AG04449 (cell line): ENCODE results near the gene USP15.
A peak's percentile ranks its signal among the peaks of the same experiment; 100 is the strongest.
"Not testable (repeated sequence)": the region's sequence is repeated elsewhere in the genome, so short reads cannot be mapped to it uniquely, and the experiment has no call there.

ENCODE experiments used
- CTCF ChIA-PET: fragments of 350-600 bp; formaldehyde crosslinking; extraction: SDS; loops from one replicate; lab custom pipeline; 2021; ENCODE audit warnings: antibody characterized with exemption; lab: Yijun Ruan, JAX
- POLR2A ChIA-PET: fragments of 400-600, 350-600 bp; formaldehyde crosslinking; extraction: SDS; loops from one replicate; lab custom pipeline; 2020; ENCODE audit warnings: antibody characterized with exemption, inconsistent platforms; lab: Yijun Ruan, JAX
- DNase-seq: peaks from one replicate; pipeline ENCODE4 v3.0.0-alpha.2; 2010; ENCODE audit warnings: low read depth, low spot score
- H3K4me3 ChIP-seq: 2 replicates; pipeline ENCODE4 v1.5.1; 2011; ENCODE audit warnings: low read depth, mild to moderate bottlenecking, control low read depth, low read length
- CTCF ChIP-seq: IDR thresholded peaks from one replicate; pipeline ENCODE4 v1.5.1; 2011; ENCODE audit warnings: mild to moderate bottlenecking, moderate library complexity, low read length, control low read depth, inconsistent platforms; ENCODE audit not compliant: insufficient read depth; ENCODE audit errors: missing control alignments

The USP15 gene

DNA sequence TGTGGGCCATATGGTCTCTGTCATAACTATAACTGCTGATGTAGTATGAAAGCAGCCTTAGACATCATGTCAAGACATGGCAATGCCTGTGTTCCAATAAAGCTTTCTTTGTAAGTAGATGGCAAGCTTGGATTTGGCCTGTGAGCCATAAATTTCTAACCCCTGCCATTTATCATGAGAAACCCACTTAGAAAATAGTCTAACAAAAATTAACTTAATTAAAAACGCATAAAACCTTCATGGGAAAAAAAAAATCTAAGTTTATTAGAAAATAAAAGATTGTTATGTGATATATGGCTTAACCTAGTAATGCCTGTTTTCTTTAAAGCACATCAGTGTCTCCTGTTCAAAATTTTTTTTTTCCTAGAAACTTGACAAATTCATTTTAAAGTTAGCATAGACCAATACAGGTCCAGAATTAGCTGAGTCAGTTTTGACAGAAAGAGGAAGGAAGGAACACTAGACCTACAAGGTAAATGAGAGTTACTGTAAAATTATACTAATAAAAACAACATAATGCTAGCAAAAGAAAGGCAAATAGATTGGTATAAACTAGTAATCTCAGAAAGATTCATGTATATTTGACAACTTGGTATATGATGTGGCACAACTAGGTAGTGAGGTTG lies 68.2 kb downstream of the USP15 start:
- no peak overlapping the region for H3K4me3 ChIP-seq
- no peak for DNase-seq
- TF ChIP-seq CTCF: no peak
- POLR2A ChIA-PET: no interaction called here
- CTCF ChIA-PET: interaction anchor here (0.9 kb wide), 1 partner anchor 28 kb away, joined by 3 read pairs; no protein-coding TSS in a partner anchor

GRCh38 chr12:62331306-62331705 lies 71.1 kb downstream of the USP15 start:
- DNase-seq: no peak
- ChIA-PET POLR2A (no interaction called here), CTCF (no interaction called here)
- no peak overlapping the region for H3K4me3 ChIP-seq
- TF ChIP-seq CTCF: no peak

GRCh38 chr12:62332598-62332997 lies 72.4 kb downstream of the USP15 start:
- H3K4me3 ChIP-seq: no peak overlapping the region
- ChIA-PET POLR2A (no interaction called here), CTCF (interaction anchor here (0.7 kb wide), 1 partner anchor 106 kb away, joined by 3 read pairs; no protein-coding TSS in a partner anchor)
- TF ChIP-seq CTCF: no peak
- peak; percentile 33 for DNase-seq

- DNase-seq: no peak
- no peak for TF ChIP-seq CTCF
- ChIA-PET CTCF (no interaction called here), POLR2A (no interaction called here)
- H3K4me3 ChIP-seq: no peak overlapping the region
Measured at GRCh38 chr12:62335057-62335456, 74.9 kb downstream of the USP15 start.

DNA sequence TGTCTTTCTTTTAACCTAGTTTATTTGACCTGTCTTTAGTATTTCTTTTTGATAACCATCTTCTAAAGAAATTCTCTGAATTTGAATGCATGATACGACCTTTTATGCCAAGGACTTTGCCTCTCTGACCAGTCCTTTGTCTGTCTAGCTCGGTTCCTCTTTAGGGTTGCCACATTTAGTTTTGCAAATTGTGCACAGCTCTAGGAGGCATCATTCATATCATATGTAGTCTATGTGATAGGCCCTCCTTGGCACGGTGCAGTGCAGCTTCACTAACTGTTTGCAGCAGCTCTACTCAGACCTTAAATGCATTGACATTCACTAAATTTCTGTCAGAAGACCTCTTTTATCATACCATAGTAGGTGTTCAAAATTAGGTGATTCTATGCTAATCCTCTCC lies 75.6 kb downstream of the USP15 start:
- ChIA-PET POLR2A (no interaction called here), CTCF (no interaction called here)
- no peak for DNase-seq

GRCh38 chr12:62337643-62338042 lies 77.4 kb downstream of the USP15 start:
- H3K4me3 ChIP-seq, DNase-seq, CTCF ChIA-PET, POLR2A ChIA-PET: not testable (repeated sequence)

More for the DNA sequence above, 75.6 kb downstream of the USP15 start:
- TF ChIP-seq CTCF: no peak
- no peak overlapping the region for H3K4me3 ChIP-seq

GRCh38 chr12:62342614-62343303 lies 82.6 kb downstream of the USP15 start:
- POLR2A ChIA-PET, DNase-seq, CTCF ChIA-PET, H3K4me3 ChIP-seq: not testable (repeated sequence)

DNA sequence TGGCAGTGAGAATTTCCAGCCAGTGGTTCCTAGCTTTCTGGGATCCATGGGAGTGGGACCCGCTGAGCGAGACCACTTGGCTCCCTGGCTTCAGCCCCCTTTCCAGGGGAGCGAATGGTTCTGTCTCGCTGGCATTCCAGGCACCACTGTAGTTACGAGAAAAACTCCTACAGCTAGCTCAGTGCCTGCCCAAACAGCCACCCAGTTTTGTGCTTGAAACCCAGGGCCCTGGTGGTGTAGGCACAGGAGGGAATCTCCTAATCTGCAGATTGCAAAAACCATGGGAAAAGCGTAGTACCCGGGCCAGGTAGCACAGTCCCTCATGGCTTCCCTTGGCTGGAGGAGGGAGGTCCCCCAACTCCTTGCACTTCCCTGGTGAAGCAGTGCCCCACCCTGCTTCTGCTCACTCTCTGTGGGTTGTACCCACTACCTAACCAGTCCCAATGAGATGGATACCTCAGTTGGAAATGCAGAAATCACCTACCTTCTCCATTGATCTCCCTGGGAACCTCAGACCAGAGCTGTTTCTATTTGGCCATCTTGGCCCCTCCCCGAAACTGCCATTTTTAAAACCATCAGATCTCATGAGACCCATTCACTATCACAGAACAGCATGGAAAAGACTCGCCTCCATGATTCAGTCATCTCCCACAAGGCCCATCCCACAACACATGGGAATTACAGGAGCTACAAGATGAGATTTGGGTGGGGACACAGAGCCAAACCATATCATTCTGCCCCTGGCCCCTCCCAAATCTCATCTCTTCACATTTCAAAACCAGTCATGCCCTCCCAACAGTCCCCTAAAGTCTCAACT lies 83.3 kb downstream of the USP15 start:
- CTCF ChIA-PET: interaction anchor here (1.2 kb wide), 1 partner anchor 84 kb away, joined by 3 read pairs; the partner anchor contains the start of gene USP15
- H3K4me3 ChIP-seq, POLR2A ChIA-PET, DNase-seq: not testable (repeated sequence)

DNA sequence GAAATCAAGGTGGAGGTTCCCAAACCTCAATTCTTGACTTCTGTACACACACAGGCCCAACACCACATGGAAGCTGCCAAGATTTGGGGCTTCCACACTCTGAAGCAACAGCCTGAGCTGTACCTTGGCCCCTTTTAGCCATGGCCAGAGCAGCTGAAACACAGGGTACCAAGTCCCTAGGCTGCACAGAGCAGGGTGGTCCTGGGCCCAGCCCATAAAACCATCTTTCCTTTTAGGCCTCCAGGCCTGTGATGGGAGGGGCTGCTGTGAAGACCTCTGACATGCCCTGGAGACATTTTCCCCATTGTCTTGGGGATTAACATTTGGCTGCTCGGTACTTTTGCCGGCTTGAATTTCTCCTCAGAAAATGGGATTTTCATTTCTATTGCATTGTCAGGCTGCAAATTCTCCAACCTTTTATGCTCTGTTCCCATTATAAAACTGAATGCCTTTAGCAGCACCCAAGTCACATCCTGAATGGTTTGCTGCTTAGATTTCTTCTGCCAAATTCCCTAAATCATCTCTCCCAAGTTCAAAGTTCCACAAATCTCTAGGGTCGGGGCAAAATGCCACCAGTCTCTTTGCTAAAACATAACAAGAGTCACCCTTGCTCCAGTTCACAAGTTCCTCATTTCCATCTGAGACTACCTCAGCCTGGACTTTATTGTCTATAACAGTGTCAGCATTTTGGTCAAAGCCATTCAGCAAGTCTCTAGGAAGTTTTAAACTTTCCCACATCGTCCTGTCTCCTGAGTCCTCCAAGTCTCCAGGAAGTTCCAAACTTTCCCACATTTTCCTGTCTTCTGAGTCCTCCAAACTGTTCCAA lies 84.7 kb downstream of the USP15 start:
- POLR2A ChIA-PET, H3K4me3 ChIP-seq, DNase-seq: not testable (repeated sequence)
- CTCF ChIA-PET: interaction anchor here (1.2 kb wide), 1 partner anchor 85 kb away, joined by 3 read pairs; the partner anchor contains the start of gene USP15
